ENCODE data around the gene TTLL5.

TTLL5 gene

DNA sequence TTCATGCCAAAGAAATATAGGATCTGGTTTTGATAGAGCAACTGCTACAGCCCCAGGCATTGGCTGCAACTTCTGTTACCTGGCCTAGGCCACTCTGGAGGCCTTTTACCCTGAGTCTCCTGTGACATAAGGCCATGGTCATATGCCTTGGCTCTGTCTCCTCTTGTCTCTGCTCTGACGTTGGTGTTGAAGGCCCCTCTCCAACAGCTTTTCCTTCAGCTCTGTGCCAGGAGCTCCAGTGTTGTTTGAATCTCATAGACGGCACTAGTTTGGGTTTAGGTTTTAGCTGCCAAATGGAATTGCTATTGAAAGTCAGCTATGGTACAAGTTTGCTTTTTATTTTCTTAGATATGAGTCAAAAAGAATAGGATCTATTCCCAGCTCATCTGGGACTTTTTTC is 41.1 kb downstream of the TTLL5 start:
- no peak for DNase-seq

DNA sequence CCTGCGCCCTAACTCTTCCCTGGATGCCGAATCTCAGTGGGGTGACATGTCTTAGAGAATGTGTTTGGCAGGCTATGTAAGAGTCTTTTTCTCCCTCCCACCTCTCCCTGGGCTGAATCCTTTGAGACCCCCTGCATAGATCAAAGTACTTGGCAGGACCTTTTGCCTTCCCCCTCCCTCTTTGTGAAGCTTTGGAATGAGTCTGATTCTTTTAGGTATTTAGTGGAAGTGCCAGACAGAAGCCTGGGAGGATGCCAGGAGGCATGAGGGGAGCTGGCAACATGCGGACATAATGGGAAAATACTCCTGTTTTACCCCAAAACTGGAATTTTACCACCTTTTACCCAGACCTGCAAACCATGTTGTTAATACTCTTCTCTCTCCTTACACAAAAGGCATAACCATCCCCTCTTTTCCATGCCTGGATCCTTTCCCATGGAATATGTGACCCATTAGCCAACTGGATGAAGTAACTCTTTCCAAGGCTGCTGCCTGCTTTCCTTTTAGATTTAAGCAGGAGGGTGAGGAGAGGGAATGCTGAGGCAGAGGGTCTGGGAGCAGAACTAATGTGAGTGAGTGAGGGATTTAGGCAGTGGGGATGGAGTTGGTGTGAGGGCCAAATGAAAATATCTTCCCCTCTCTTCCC is 41.7 kb downstream of the TTLL5 start:
- DNase-seq = no peak

DNA sequence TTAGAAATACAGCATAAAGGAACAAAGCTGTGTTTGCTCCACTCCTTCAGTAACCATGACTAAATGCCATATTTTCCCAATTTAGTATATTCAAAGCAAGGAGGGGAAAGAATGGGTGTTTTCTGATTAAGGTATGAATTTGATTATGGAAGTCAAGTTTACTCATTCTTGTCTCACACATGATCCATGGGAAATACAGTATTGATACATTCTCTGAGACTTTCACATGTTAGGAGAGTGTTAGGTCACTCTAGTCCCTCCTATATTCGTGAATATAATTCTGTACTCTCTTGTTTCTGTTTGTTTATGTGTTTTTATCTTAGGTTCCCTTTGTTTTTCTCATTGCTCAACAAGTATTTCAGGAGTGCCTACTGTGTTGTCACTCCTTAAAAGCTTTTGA is 42.4 kb downstream of the TTLL5 start:
- no peak for DNase-seq

DNA sequence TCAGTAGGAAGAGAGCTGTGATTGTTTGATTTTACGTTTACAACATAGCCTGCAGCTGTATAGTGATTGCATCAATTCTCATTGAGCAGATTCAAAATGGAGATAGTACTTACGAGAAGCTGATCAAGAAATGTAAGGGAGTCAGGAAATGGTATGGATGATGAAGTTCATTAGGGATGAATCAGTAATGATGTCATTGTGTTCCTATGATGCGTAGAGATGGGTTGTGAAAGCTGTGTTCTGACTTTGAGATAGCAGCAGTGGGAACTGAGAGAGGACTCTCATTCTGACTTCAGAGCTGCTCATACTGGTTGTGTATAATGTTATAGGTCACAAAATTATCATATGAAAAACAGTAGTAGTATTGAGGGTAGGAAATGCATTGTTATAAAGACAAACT is 44.0 kb downstream of the TTLL5 start:
- DNase-seq = no peak

- peak in 3 of 4 experiments; percentile 2 to 33 (median 11) for DNase-seq
These were observed 48.3 kb downstream of the TTLL5 start for GRCh38 chr14:75709207-75709812.

GRCh38 chr14:75711105-75711795 is 50.2 kb downstream of the TTLL5 start:
- no peak for DNase-seq

GRCh38 chr14:75711796-75712211 is 50.8 kb downstream of the TTLL5 start:
- no peak for DNase-seq

DNA sequence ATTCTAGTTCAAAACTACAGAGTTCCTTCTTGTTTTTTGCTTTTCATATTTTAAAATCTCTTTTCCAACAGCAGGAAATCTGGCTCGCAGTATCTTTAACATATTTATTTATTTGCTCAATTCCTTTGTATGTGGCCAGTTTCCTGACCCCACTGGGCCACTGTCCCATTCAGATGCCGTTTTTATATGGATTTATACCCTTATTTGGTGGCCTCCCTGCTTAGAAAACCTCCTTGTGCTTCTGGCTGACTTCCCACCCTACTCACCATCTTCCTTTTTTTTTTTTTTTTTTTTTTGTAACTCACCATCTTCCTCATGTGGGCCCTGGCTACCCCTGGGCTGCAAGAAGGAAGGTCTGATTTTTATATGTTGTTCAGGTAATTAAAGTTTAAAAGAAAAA is 53.9 kb downstream of the TTLL5 start:
- no peak for DNase-seq

DNA sequence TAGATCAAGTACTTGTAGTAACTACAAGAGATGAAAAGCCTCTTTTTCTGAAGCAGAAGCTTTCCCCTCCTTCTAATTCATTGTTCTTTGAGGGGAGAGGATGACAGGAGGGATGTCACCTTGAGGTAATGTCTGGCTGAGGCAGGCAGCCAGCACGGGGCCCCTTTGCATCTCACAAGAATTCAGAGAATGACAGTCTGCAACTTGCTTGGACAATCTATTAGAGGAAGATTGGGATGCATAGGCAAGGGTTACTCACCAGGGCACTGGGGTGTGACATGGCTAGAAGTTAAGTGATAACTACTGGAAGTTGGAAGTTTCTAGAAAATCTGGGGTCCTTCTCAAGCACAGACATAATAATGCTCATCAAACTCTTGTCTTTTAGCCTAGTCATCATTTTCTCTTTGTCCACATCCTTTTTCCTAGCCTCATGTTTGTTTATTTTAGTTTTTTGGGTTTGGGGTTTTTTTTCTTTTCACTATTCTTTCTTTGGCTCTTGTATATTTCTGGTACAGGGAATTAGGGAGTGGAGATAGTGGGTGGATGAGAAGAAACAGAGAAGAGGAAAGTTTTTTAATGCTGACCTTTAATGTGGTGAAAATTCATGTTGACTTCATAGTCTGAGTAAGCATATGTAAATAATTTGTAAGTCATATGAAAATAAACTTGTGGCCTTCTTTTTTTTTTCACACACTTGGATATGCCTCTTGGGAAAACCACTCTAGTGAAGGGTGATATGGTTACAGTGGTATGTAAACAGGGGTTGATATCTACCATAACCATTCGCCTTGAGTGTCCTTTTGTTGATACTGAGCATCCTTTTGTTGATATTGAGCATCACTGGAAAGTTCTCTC is 55.1 kb downstream of the TTLL5 start:
- no peak for DNase-seq

DNA sequence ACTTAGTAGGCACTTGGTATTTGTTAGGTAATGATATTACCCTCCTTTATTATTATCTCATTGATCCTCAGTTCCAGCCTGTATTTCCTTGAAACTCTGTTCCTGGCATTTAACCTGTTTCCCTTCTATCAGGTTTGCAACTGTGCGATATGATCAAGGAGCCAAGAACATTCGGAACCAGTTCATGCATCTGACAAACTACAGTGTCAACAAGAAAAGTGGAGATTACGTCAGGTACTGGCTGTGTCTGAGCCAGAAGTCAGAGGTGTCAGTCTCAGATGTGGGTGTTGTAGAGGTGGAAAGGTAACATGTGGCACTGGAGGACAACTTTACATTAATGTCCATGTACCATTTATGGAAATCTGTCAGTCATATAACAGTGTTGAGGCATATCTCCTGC is 56.7 kb downstream of the TTLL5 start:
- DNase-seq = no peak

DNA sequence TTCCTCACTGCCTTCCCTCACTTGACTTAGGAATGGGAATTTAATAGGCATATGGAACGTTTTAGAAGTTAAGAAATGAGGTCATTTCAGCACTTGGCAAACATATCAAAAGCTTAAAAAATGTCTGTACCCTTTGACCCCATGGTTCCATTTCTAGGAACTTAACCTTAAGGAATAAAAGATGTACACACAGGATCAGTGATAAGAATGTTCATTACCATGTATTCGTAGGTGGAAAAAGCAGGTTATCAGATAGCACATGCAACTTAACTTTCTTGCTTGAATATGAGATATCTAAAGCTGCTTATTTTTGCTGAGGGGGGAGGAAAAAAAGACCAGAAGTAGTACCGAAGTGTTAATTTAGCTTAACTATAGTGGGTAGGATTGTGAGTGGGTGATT is 57.2 kb downstream of the TTLL5 start:
- no peak for DNase-seq

DNA sequence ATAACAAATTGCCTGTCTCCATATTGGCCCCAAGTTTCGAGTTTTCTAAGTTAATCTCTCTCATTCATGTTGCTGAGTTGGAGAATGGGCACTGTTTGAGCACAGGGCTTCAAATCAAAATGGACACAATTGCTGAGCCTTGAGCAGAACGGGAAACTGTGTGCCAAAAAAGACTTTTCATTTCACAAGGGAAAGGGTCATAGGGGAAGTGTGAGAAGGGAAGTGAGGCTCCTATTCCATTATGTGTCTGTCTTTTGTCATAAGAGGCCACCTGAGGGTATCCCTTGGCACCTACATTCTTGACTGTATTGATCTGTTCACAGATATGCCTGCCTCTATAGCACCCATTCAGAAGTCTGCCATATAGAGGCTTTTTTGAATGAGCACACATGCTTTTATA is 59.1 kb downstream of the TTLL5 start:
- DNase-seq = no peak

DNA sequence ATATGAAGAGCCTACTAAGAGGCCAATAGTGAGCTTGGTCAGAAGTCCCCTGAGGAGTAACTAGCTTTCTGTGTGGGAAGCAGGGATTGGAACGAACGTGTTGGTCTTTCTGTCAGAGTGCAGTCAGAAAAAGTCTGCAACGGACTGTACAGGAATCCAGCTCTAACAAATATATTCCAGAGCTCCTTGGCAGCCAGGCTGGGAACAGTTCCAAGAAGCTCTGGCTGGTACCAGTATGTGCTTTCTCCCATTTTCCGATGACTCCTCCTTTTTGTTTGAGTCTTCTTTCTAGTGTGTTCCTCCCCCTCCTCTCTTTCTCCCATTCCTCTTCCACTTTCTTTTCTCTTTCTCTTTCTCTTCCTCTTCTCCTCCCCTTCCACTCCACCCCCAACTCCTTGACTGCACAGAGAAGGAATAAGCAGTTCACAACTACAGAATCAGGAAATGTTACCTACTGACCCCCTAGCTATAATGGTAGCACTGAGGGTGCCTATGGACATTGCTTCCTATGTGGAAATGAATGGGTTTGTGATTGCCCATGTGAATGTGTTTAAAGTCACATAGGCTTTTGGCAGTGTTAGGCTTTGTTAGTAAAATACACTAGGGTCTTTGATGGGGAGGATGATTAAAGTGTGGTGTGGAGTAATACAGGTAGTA is 59.9 kb downstream of the TTLL5 start:
- no peak for DNase-seq

DNA sequence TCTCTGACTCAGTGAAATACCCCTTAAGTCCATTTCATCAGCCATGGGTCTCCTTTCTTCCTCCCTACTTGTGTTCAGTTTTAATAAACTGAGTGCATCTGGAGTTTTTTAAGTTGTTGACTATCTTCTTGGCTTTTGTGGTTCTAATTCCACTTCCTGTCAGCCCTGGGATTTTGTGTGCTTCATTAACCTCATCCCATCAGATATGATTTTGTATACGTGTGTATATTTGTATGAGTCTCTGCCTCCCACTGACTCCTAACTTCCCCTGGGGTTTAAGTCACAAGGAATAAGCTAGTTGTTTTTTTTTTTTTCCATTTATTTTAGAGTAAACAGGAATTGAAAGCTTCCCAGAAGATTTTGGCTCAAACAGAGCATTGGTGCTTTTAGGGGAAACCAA is 62.7 kb downstream of the TTLL5 start:
- DNase-seq = no peak

- no peak for DNase-seq
These were observed 63.6 kb downstream of the TTLL5 start for GRCh38 chr14:75724414-75725204.

DNA sequence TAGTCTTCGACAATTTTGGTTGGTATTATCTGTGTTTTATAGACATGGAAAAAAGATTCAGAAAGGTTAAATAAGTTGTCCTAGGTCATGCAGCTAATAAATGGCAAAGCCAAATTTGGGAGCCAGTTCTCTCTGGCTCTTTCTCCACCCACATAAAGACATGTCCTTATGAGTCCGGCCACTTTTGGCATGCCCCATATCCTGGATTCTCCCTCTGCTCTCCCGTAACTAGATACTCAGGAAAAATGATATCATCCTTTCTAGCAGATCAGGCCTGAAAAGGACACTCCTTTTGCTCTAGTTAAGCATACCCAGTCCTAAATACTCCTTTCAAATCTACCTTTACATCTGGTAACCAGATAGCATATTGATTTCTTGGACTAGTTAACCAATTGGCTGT is 64.4 kb downstream of the TTLL5 start:
- DNase-seq = no peak

GRCh38 chr14:75726321-75726720 is 65.3 kb downstream of the TTLL5 start:
- no peak for DNase-seq

DNA sequence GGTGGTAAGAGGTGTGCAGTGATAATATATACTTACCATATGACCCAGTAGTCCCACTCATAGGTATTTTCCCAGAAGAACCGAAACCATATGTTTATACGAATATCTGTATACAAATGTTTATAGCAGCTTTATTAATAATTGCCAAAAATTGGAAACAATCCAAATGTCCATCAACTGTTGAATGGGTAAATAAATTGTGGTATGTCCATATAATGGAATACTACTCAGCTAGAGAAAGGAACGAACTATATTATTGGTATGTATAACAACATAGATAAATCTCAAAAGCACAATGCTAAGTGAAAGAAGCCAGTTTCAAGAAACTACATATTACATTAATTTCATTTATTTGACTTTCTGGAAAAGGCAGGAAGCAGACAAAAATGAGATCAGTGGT is 66.1 kb downstream of the TTLL5 start:
- DNase-seq = no peak

GRCh38 chr14:75732888-75733287 is 71.8 kb downstream of the TTLL5 start:
- no peak for DNase-seq

GRCh38 chr14:75734854-75735253 is 73.8 kb downstream of the TTLL5 start:
- DNase-seq = no peak

DNA sequence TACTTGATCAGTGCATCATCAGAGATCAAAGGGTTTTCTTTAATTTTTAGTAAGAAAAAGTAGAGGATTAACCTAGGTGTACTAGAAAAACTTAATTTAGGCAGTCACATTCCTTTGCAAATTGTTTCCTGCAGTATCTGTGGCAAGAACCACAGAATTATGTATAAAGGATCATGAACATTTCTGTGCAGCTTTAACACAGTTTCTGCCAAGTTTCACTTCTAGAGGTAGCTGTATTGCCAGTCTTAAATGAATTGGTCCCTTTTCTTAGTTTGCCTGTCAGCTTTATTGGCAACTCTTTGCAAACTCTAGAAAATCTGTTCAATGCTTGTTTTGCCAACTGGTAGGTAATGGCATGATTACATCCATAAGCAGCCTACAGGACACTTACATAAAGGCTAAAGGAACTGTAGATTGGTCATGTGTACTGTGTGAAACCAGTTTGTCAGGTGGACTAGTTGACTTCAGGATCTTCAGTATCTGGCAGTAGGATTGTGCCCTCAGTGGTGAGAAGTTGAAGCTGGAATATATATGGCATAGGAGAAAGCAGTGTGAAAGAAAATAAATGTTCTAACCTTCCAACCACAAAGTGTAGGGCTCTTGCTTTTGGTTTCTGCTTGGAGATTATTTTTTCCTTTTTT is 75.9 kb downstream of the TTLL5 start:
- DNase-seq = no peak

DNA sequence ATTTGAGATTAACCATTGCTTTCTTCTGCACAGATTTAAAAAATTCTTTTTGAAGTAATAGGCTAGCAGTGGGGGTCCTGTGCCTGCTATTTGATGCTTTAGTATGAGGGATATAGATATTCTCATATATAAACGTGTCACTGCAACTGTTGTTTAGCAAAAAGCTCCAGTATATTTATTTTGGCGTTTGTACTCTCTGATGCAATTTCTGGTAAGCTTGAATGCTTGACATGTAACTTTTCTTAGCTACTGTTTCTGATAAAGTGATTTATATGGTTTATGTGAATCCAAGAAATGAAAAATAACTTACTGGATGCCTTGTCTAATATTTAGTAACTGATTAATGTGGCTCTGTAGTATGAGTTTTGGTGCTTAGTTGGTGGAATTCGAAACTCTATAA is 77.1 kb downstream of the TTLL5 start:
- no peak for DNase-seq

All from activated naive CD4-positive, alpha-beta T cell (primary cell).